Measurements from ENCODE around the gene UGT1A10.
"Not testable (repeated sequence)": the region's sequence is repeated elsewhere in the genome, so short reads cannot be mapped to it uniquely, and the experiment has no call there.

Gene UGT1A10

DNA sequence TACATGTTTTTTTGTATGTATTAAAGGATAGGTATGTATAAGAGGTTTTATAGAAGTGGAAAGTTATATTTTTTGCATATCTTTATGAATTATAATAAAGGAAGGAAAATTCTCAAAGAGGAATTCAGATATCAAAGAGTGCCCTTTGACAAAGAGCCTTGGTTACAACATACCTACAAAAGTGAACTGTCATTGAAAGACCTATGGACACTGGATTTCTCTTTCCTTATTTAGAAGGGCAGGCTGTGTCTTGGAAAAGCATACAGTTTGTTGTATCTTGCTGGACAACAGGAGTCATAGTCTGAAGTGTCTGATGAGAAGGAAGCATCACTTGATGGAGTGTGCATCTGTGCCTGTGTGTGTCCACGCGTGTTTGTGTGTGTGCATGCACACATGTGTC is 15.2 kb downstream of the UGT1A10 start:
- Histone ChIP-seq H3K27me3 (ENCODE audit: insufficient read depth, low read length, poor library complexity) (no peaks in the 10 kb centered on the region), H4K20me1 (ENCODE audit: insufficient read depth, low read length) (no peaks in the 10 kb centered on the region), H2AFZ (ENCODE audit: low read depth, low read length) (no peak overlapping the region), H3K4me3 (ENCODE audit: low read depth in 1 of 2, low read length in 2 of 2) (no peak overlapping the region), H3K36me3 (ENCODE audit: insufficient read depth, low read length) (no peaks in the 10 kb centered on the region), H3K27ac (ENCODE audit: low read length) (no peak overlapping the region), H3K9ac (ENCODE audit: low read depth, low read length) (no peak overlapping the region), H3K9me3 (ENCODE audit: insufficient read depth, low read length, severe bottlenecking) (no peaks in the 10 kb centered on the region), H3K4me2 (ENCODE audit: insufficient read depth, low read length) (no peak overlapping the region), H3K4me1 (ENCODE audit: insufficient read depth, low read length) (no peaks in the 10 kb centered on the region), H3K79me2 (ENCODE audit: insufficient read depth, low read length) (no peaks in the 10 kb centered on the region)
- TF ChIP-seq, protein P1, sequence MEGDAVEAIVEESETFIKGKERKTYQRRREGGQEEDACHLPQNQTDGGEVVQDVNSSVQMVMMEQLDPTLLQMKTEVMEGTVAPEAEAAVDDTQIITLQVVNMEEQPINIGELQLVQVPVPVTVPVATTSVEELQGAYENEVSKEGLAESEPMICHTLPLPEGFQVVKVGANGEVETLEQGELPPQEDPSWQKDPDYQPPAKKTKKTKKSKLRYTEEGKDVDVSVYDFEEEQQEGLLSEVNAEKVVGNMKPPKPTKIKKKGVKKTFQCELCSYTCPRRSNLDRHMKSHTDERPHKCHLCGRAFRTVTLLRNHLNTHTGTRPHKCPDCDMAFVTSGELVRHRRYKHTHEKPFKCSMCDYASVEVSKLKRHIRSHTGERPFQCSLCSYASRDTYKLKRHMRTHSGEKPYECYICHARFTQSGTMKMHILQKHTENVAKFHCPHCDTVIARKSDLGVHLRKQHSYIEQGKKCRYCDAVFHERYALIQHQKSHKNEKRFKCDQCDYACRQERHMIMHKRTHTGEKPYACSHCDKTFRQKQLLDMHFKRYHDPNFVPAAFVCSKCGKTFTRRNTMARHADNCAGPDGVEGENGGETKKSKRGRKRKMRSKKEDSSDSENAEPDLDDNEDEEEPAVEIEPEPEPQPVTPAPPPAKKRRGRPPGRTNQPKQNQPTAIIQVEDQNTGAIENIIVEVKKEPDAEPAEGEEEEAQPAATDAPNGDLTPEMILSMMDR (IDR thresholded peaks at IDR 0.05; ENCODE audit: borderline replicate concordance, extremely low read depth, low read length, poor library complexity, severe bottlenecking): no peak
- no peak for TF ChIP-seq EZH2 (IDR thresholded peaks at IDR 0.05; ENCODE audit: borderline replicate concordance, low read depth, low read length, severe bottlenecking)
- no peak for ATAC-seq (ENCODE audit: insufficient read depth, low read depth)
- DNase-seq: no peak

DNA sequence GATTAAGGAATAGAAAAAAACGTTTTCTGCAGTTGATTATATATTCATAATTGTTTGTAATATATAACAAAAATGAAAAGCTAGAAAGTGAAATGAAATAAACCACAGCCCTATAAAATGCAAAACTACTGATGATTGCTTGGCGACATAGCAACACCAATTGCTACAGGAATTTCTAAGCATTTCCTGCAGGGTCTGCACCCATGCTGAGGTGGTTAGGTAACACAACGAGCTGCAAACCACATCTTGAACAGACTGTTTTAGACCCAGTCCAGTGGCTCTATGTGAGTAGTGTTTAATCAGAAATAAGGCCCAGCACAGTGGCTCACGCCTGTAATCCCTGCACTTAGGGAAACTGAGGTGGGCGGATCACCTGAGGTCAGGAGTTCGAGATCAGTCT is 18.3 kb downstream of the UGT1A10 start:
- no peak overlapping the region for H3K4me2 ChIP-seq (ENCODE audit: insufficient read depth, low read length)
- no peaks in the 10 kb centered on the region for H3K4me1 ChIP-seq (ENCODE audit: insufficient read depth, low read length)
- ATAC-seq (ENCODE audit: insufficient read depth, low read depth) (no peak), DNase-seq (no peak)
- H4K20me1 ChIP-seq (ENCODE audit: insufficient read depth, low read length): no peaks in the 10 kb centered on the region
- no peaks in the 10 kb centered on the region for H3K9me3 ChIP-seq (ENCODE audit: insufficient read depth, low read length, severe bottlenecking)
- H3K79me2 ChIP-seq (ENCODE audit: insufficient read depth, low read length): no peaks in the 10 kb centered on the region
- H3K9ac ChIP-seq (ENCODE audit: low read depth, low read length): no peak overlapping the region
- no peak overlapping the region for H3K4me3 ChIP-seq (ENCODE audit: low read depth in 1 of 2, low read length in 2 of 2)
- no peak overlapping the region for H2AFZ ChIP-seq (ENCODE audit: low read depth, low read length)
- no peaks in the 10 kb centered on the region for H3K36me3 ChIP-seq (ENCODE audit: insufficient read depth, low read length)
- no peak overlapping the region for H3K27ac ChIP-seq (ENCODE audit: low read length)
- TF ChIP-seq, protein P1 (IDR thresholded peaks at IDR 0.05; ENCODE audit: borderline replicate concordance, extremely low read depth, low read length, poor library complexity, severe bottlenecking): no peak
- no peak for TF ChIP-seq EZH2 (IDR thresholded peaks at IDR 0.05; ENCODE audit: borderline replicate concordance, low read depth, low read length, severe bottlenecking)
- H3K27me3 ChIP-seq (ENCODE audit: insufficient read depth, low read length, poor library complexity): peaks cover 4% of the 10 kb centered on the region

DNA sequence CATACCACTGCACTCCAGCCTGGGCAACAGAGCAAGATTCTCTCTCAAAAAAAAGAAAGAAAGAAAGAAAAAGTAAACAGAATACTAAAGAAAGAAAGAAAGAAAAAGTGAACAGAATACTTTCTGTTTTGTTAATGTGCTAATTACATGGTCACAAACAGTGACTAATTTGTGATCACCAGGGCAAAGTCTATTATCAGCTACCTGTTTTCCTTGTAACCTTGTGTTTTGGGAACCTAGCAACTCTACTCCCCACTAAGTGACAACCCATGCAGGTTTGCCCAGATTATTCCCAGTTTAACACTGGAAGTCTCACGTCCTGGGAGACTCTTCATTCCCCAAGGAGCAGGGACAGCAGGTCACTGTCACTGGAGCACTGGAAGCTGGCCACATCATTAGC is 18.8 kb downstream of the UGT1A10 start:
- ATAC-seq (ENCODE audit: insufficient read depth, low read depth) (no peak), DNase-seq (no peak)
- H3K4me1 ChIP-seq (ENCODE audit: insufficient read depth, low read length): no peaks in the 10 kb centered on the region
- no peak overlapping the region for H3K27ac ChIP-seq (ENCODE audit: low read length)
- no peaks in the 10 kb centered on the region for H3K9me3 ChIP-seq (ENCODE audit: insufficient read depth, low read length, severe bottlenecking)
- H3K9ac ChIP-seq (ENCODE audit: low read depth, low read length): no peak overlapping the region
- H2AFZ ChIP-seq (ENCODE audit: low read depth, low read length): no peak overlapping the region
- no peak overlapping the region for H3K4me2 ChIP-seq (ENCODE audit: insufficient read depth, low read length)
- peaks cover 7% of the 10 kb centered on the region for H3K27me3 ChIP-seq (ENCODE audit: insufficient read depth, low read length, poor library complexity)
- H3K79me2 ChIP-seq (ENCODE audit: insufficient read depth, low read length): no peaks in the 10 kb centered on the region
- H3K4me3 ChIP-seq (ENCODE audit: low read depth in 1 of 2, low read length in 2 of 2): no peak overlapping the region
- TF ChIP-seq, protein P1 (IDR thresholded peaks at IDR 0.05; ENCODE audit: borderline replicate concordance, extremely low read depth, low read length, poor library complexity, severe bottlenecking): no peak
- no peak for TF ChIP-seq EZH2 (IDR thresholded peaks at IDR 0.05; ENCODE audit: borderline replicate concordance, low read depth, low read length, severe bottlenecking)
- H3K36me3 ChIP-seq (ENCODE audit: insufficient read depth, low read length): no peaks in the 10 kb centered on the region
- H4K20me1 ChIP-seq (ENCODE audit: insufficient read depth, low read length): no peaks in the 10 kb centered on the region

DNA sequence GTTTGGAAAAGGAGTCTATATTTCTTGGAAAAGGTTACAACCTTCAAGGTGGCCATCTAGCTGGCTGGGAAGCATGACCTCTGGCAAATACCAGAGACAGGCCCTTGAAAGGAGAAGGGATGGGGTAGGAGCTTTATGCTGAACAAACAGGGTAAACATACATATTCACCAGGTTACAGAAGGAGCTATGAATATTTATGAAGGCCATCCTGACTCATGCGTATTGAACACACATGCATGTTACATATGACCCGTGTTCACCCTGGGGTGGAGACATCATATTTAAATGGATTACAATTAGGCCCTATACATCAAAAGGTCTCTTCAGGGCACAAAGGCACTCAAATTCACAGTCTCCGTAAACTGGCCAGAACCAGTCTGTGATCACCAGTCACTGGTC is 19.7 kb downstream of the UGT1A10 start:
- ATAC-seq (ENCODE audit: insufficient read depth, low read depth); H3K4me1 ChIP-seq (ENCODE audit: insufficient read depth, low read length); H3K4me3 ChIP-seq (ENCODE audit: low read depth in 1 of 2, low read length in 2 of 2); H3K36me3 ChIP-seq (ENCODE audit: insufficient read depth, low read length); H4K20me1 ChIP-seq (ENCODE audit: insufficient read depth, low read length); H3K4me2 ChIP-seq (ENCODE audit: insufficient read depth, low read length); DNase-seq; H3K9ac ChIP-seq (ENCODE audit: low read depth, low read length); H3K9me3 ChIP-seq (ENCODE audit: insufficient read depth, low read length, severe bottlenecking); H2AFZ ChIP-seq (ENCODE audit: low read depth, low read length); H3K27ac ChIP-seq (ENCODE audit: low read length); H3K79me2 ChIP-seq (ENCODE audit: insufficient read depth, low read length): not testable (repeated sequence)
- H3K27me3 ChIP-seq (ENCODE audit: insufficient read depth, low read length, poor library complexity): peaks cover 11% of the 10 kb centered on the region
